NCI-H345 (cell line): ENCODE data around the gene TMA7B.

Source experiments
- DNase-seq: peaks from one replicate; lab custom pipeline; 2025; lab: John Stamatoyannopoulos, UW

Gene TMA7B

GRCh38 chr22:39952347-39952746 is 7.8 kb upstream of the TMA7B start:
- no peak for DNase-seq

GRCh38 chr22:39953101-39953500 is 7.1 kb upstream of the TMA7B start:
- DNase-seq: no peak

- no peak for DNase-seq
Observed at GRCh38 chr22:39954584-39955055, 5.6 kb upstream of the TMA7B start.

- DNase-seq: no peak
Observed at GRCh38 chr22:39955675-39956074, 4.5 kb upstream of the TMA7B start.

GRCh38 chr22:39956932-39957664 is 3.1 kb upstream of the TMA7B start:
- DNase-seq: no peak

GRCh38 chr22:39958009-39958711 is 2.0 kb upstream of the TMA7B start:
- no peak for DNase-seq

GRCh38 chr22:39958949-39959639 is 1.1 kb upstream of the TMA7B start:
- no peak for DNase-seq

GRCh38 chr22:39960791-39961746 is 872 bp downstream of the TMA7B start:
- no peak for DNase-seq

- no peak for DNase-seq
Observed at GRCh38 chr22:39962071-39962470, 1.9 kb downstream of the TMA7B start.

GRCh38 chr22:39965748-39966147 is 5.6 kb downstream of the TMA7B start:
- no peak for DNase-seq

- DNase-seq: no peak
Observed at GRCh38 chr22:39966470-39966869, 6.3 kb downstream of the TMA7B start.

GRCh38 chr22:39967103-39967829 is 7.1 kb downstream of the TMA7B start:
- DNase-seq: no peak

- DNase-seq: no peak
Observed at GRCh38 chr22:39967996-39968972, 8.1 kb downstream of the TMA7B start.

- DNase-seq: no peak
Observed at GRCh38 chr22:39970742-39971141, 10.5 kb downstream of the TMA7B start.

- DNase-seq: no peak
Observed at GRCh38 chr22:39972641-39973040, 12.4 kb downstream of the TMA7B start.

GRCh38 chr22:39973656-39974055 is 13.5 kb downstream of the TMA7B start:
- no peak for DNase-seq

- DNase-seq: no peak
Observed at GRCh38 chr22:39974065-39974464, 13.9 kb downstream of the TMA7B start.

GRCh38 chr22:39979048-39979447 is 18.9 kb downstream of the TMA7B start:
- no peak for DNase-seq

- DNase-seq: no peak
Observed at GRCh38 chr22:39979458-39979857, 19.3 kb downstream of the TMA7B start.

- DNase-seq: no peak
Observed at GRCh38 chr22:39980596-39980995, 20.4 kb downstream of the TMA7B start.
